Esophagus muscularis mucosa (tissue), 3 donors: ENCODE data around the gene ZNF467.

Experiments used
- CTCF ChIP-seq, 3 experiments: fragments of 200-600 bp in 2 of 3; fragments of 450-650 bp in 1 of 3; sonication (generic) in 2 of 3; IDR thresholded peaks; one replicate each; pipeline ENCODE4 v1.5.1; 2017 to 2019; ENCODE audit warnings: antibody characterized with exemption in 3 of 3, mild to moderate bottlenecking in 2 of 3, moderate library complexity in 1 of 3
- POLR2A ChIP-seq: fragments of 450-650 bp; IDR thresholded peaks from one replicate; pipeline ENCODE4 v1.6.1; 2017; ENCODE audit warnings: antibody characterized with exemption, moderate library complexity, mild to moderate bottlenecking, low read depth

DNA sequence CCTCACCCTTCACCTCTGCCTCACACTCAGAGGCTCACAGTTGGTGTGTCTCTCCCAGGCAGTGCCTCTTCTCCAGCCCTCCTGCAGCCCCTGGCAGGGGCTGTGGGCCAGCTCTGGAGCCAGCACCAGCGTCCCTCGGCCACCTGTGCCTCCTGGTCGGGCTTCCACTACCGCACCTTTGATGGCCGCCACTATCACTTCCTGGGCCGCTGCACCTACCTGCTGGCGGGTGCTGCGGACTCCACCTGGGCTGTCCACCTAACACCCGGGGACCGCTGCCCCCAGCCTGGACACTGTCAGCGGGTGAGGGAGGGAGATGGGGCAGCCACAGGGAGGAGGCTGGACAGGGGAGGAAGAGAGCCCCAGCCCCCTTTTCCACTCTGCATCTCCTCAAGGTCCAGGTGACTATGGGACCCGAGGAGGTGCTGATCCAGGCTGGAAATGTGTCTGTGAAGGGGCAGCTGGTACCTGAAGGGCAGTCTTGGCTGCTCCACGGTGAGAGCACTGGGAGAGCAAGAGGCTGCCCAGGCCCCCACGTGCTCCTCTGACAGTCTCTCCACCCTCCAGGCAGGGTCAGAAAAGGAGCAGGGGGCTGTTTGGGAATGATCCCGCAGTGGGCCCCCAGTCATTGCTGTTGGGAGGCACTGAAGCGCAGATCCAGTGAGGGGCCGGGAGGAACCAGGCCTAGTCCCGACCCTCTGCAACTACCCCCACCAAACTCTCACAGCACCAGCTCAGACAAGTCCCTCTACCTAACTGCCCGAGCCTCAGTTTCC, 4.4 kb upstream of the ZNF467 start:
- no peak for TF ChIP-seq POLR2A
- TF ChIP-seq CTCF (IDR thresholded peaks at IDR 0.05): no peak
